Peyer's patch (tissue), 4 donors: Measurements from ENCODE around the gene SLC26A1.

Source experiments
- CTCF ChIP-seq, 6 experiments: fragments of 450-650 bp in 4 of 6; fragments of 200-600 bp in 2 of 6; sonication (generic) in 1 of 6; IDR thresholded peaks; one replicate each; pipeline ENCODE4 v1.5.1; 2017 to 2019; ENCODE audit warnings: antibody characterized with exemption in 6 of 6, mild to moderate bottlenecking in 3 of 6, moderate library complexity in 1 of 6
- POLR2A ChIP-seq, 2 donors: fragments of 450-650 bp; IDR thresholded peaks; one replicate each; pipeline ENCODE4 v1.5.1; 2017; ENCODE audit warnings: antibody characterized with exemption in 2 of 2, mild to moderate bottlenecking in 2 of 2, moderate library complexity in 2 of 2

DNA sequence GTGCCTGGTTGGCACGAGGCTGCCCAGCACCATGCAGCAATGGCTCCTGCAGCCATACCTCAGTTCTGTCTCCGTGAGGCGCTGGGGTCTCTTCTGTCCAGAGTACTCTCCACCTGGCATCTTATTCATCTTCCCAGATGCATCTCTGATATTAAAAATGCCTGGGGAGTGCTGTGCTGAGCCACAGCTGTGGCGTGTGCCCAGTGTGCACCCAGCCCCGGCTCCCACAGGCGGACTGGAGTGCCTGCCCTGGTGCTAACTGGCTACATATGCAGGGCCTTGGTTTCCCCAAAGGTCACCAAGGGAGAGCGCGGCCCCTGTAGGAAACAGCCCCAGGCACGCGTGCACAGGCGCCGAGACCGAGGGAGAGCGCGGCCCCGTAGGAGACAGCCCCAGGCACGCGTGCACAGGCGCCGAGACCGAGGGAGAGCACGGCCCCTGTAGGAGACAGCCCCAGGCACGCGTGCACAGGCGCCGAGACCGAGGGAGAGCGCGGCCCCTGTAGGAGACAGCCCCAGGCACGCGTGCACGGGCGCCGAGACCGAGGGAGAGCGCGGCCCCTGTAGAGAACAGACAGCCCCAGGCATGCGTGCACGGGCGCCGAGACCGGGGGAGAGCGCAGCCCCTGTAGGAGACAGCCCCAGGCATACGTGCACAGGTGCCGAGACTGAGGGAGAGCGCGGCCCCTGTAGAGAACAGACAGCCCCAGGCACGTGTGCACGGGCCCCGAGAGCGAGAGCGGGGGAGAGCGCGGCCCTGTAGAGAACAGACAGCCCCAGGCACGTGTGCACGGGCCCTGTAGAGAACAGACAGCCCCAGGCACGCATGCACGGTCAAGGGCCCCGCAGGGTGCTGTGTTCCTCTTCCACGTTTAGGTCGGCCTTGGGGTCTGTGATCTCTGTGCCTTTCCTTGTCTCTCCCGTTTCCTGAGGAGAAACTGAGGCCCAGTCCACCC lies 46.4 kb downstream of the SLC26A1 start:
- no peak for TF ChIP-seq CTCF (IDR thresholded peaks at IDR 0.05)
- no peak for TF ChIP-seq POLR2A (IDR thresholded peaks at IDR 0.05)
